CD4-positive, alpha-beta T cell treated with Interleukin-6 at 100 ng/mL for 8 hours (primary cell): ENCODE measurements around the gene ADAMTS4.

Experiments used
- DNase-seq: peaks from one replicate; pipeline ENCODE4 v3.0.0-alpha.2; 2020; ENCODE audit warnings: mixed read lengths, low spot score

The ADAMTS4 gene

GRCh38 chr1:161219078-161219892 lies 20.4 kb upstream of the ADAMTS4 start:
- DNase-seq: no peak

- DNase-seq: no peak
Observed at GRCh38 chr1:161218301-161219077, 19.6 kb upstream of the ADAMTS4 start.

- no peak for DNase-seq
Observed at GRCh38 chr1:161217831-161218230, 19.0 kb upstream of the ADAMTS4 start.

- no peak for DNase-seq
Observed at GRCh38 chr1:161216945-161217712, 18.3 kb upstream of the ADAMTS4 start.

GRCh38 chr1:161215076-161215475 lies 16.2 kb upstream of the ADAMTS4 start, which contains the start of gene FCER1G:
TSS of gene FCER1G (plus strand) at chr1:161215295. CDS start at chr1:161215322, 27 bp downstream.
- no peak for DNase-seq

- DNase-seq: no peak
Observed at GRCh38 chr1:161214369-161214768, 15.5 kb upstream of the ADAMTS4 start.

- DNase-seq: peak; percentile 69
Observed at GRCh38 chr1:161209790-161210409, 11.0 kb upstream of the ADAMTS4 start.

- no peak for DNase-seq
Observed at GRCh38 chr1:161207173-161207572, 8.3 kb upstream of the ADAMTS4 start.

GRCh38 chr1:161206411-161207140 lies 7.7 kb upstream of the ADAMTS4 start:
- DNase-seq: no peak

GRCh38 chr1:161201836-161202712 lies 3.2 kb upstream of the ADAMTS4 start, which contains the start of gene NDUFS2:
TSS of gene NDUFS2 (plus strand) at chr1:161202367. CDS start at chr1:161202386, 19 bp downstream.
- peak; percentile 97 for DNase-seq

GRCh38 chr1:161200992-161201835 lies 2.4 kb upstream of the ADAMTS4 start:
- no peak for DNase-seq

- no peak for DNase-seq
Observed at GRCh38 chr1:161200421-161200991, 1.7 kb upstream of the ADAMTS4 start.

GRCh38 chr1:161199506-161200139 lies 769 bp upstream of the ADAMTS4 start:
- DNase-seq: no peak

- no peak for DNase-seq
Observed at GRCh38 chr1:161198194-161198896, 509 bp downstream of the ADAMTS4 start.

GRCh38 chr1:161197560-161198193 lies 1.2 kb downstream of the ADAMTS4 start:
- no peak for DNase-seq

- DNase-seq: no peak
Observed at GRCh38 chr1:161196521-161197451, 2.1 kb downstream of the ADAMTS4 start.
